Neuronal stem cell (in vitro differentiated cells): Measurements from ENCODE around the gene SORCS2.

ENCODE experiments used
- DNase-seq: peaks from one replicate; pipeline ENCODE4 v3.0.0-alpha.2; 2013; ENCODE audit warnings: low spot score
- H2AFZ ChIP-seq: one replicate; pipeline ENCODE4 v1.6.1; 2013; ENCODE audit warnings: mild to moderate bottlenecking, low read length, inconsistent platforms
- H2AK5ac ChIP-seq: 2 replicates; pipeline ENCODE4 v1.6.1; 2013; ENCODE audit warnings: low read depth, mild to moderate bottlenecking, inconsistent platforms, low read length, moderate library complexity, mixed read lengths
- H2BK120ac ChIP-seq: 2 replicates; pipeline ENCODE4 v1.6.1; 2013; ENCODE audit warnings: low read depth, mild to moderate bottlenecking, inconsistent platforms, low read length, moderate library complexity, mixed read lengths
- H2BK12ac ChIP-seq: one replicate; pipeline ENCODE4 v1.6.1; 2013; ENCODE audit warnings: low read length, inconsistent platforms
- H2BK15ac ChIP-seq: 2 replicates; pipeline ENCODE4 v1.6.1; 2013; ENCODE audit warnings: mild to moderate bottlenecking, low read length, inconsistent platforms, mixed read lengths
- H2BK5ac ChIP-seq: one replicate; pipeline ENCODE4 v1.6.1; 2013; ENCODE audit warnings: inconsistent platforms, mild to moderate bottlenecking, low read length, moderate library complexity
- H3K14ac ChIP-seq: one replicate; pipeline ENCODE4 v1.6.1; 2013; ENCODE audit warnings: low read length, inconsistent platforms
- H3K18ac ChIP-seq: 2 replicates; pipeline ENCODE4 v1.6.1; 2013; ENCODE audit warnings: low read length, inconsistent platforms
- H3K23ac ChIP-seq: 2 replicates; pipeline ENCODE4 v1.6.1; 2013; ENCODE audit warnings: low read depth, mild to moderate bottlenecking, mixed read lengths, low read length, inconsistent platforms; ENCODE audit not compliant: poor library complexity
- H3K27ac ChIP-seq: replicated peaks from 3 replicates; pipeline ENCODE4 v1.5.1; 2013; ENCODE audit warnings: low read length, inconsistent platforms
- H3K27me3 ChIP-seq, 3 experiments: 2 replicates each; pipeline ENCODE4 v1.6.1; 2013; ENCODE audit warnings: low read length in 3 of 3, mild to moderate bottlenecking in 2 of 3, inconsistent platforms in 1 of 3, low read depth in 1 of 3, mixed read lengths in 1 of 3, moderate library complexity in 1 of 3; ENCODE audit not compliant: control insufficient read depth in 3 of 3, insufficient read depth in 3 of 3
- H3K36me3 ChIP-seq, 2 donors: replicated peaks in 1 of 2; 2 replicates each; pipeline ENCODE4 v1.6.1; 2013; ENCODE audit warnings: low read length in 2 of 2; ENCODE audit not compliant: control insufficient read depth in 2 of 2, insufficient read depth in 2 of 2
- H3K4ac ChIP-seq: 2 replicates; pipeline ENCODE4 v1.6.1; 2013; ENCODE audit warnings: inconsistent platforms, mild to moderate bottlenecking, low read length, moderate library complexity
- H3K4me1 ChIP-seq, 2 donors: 1 replicate in 1 of 2; 2 replicates in 1 of 2; pipeline ENCODE4 v1.6.1; 2013; ENCODE audit warnings: low read length in 2 of 2, low read depth in 1 of 2; ENCODE audit not compliant: control insufficient read depth in 2 of 2, insufficient read depth in 1 of 2
- H3K4me2 ChIP-seq: one replicate; pipeline ENCODE4 v1.6.1; 2013; ENCODE audit warnings: mild to moderate bottlenecking, low read length, inconsistent platforms; ENCODE audit not compliant: insufficient read depth, poor library complexity, severe bottlenecking
- H3K4me3 ChIP-seq, 2 donors: 2 replicates each; pipeline ENCODE4 v1.5.1; 2013; ENCODE audit warnings: low read length in 2 of 2, mild to moderate bottlenecking in 2 of 2, inconsistent platforms in 1 of 2, moderate library complexity in 1 of 2
- H3K79me1 ChIP-seq: one replicate; pipeline ENCODE4 v1.6.1; 2013; ENCODE audit warnings: low read depth, mild to moderate bottlenecking, inconsistent platforms, low read length, moderate library complexity
- H3K9ac ChIP-seq: one replicate; pipeline ENCODE4 v1.6.1; 2013; ENCODE audit warnings: mild to moderate bottlenecking, low read depth, low read length, inconsistent platforms; ENCODE audit not compliant: poor library complexity
- H3K9me3 ChIP-seq, 2 donors: replicated peaks in 1 of 2; 2 replicates each; pipeline versions ENCODE3 to v1.6.1; 2013; ENCODE audit warnings: low read length in 2 of 2, mild to moderate bottlenecking in 2 of 2, inconsistent platforms in 1 of 2, low read depth in 1 of 2, mixed read lengths in 1 of 2, moderate library complexity in 1 of 2; ENCODE audit not compliant: control insufficient read depth in 2 of 2, insufficient read depth in 1 of 2
- H4K8ac ChIP-seq: one replicate; pipeline ENCODE4 v1.6.1; 2013; ENCODE audit warnings: low read depth, mild to moderate bottlenecking, inconsistent platforms, low read length, moderate library complexity
- H4K91ac ChIP-seq: one replicate; pipeline ENCODE4 v1.6.1; 2013; ENCODE audit warnings: low read length, low read depth, mild to moderate bottlenecking, inconsistent platforms; ENCODE audit not compliant: poor library complexity
- WGBS, 2 donors: extraction: QIAGEN DNeasy Blood & Tissue Kit; methylation state at CpG; one replicate each; pipeline ENCODE4 v1.1.7; 2013; ENCODE audit warnings: missing lambda C conversion rate in 2 of 2, mixed read lengths in 1 of 2; ENCODE audit not compliant: insufficient read length in 2 of 2, insufficient replicate concordance in 1 of 2; ENCODE audit errors: extremely low coverage in 2 of 2; 5-methylcytosine and 5-hydroxymethylcytosine counted together

Gene SORCS2

GRCh38 chr4:7312691-7313090, 120.4 kb downstream of the SORCS2 start:
- Histone ChIP-seq H3K4me1 (peaks cover 0 to 4% of the 10 kb centered on the region in 2 donors), H3K27me3 (peaks cover 0 to 9% (median 0%) of the 10 kb centered on the region in 3 experiments), H3K4me3 (no peak overlapping the region), H3K27ac (no peak overlapping the region), H3K9ac (no peak overlapping the region), H3K4ac (no peak overlapping the region), H4K8ac (no peak overlapping the region), H2AFZ (no peak overlapping the region), H4K91ac (no peak overlapping the region), H3K23ac (no peak overlapping the region), H3K36me3 (no peaks in the 10 kb centered on the region), H3K79me1 (peaks cover 3% of the 10 kb centered on the region), H2BK120ac (no peak overlapping the region), H3K14ac (no peak overlapping the region), H3K9me3 (peaks cover 0 to 2% of the 10 kb centered on the region in 2 donors), H2BK12ac (no peak overlapping the region), H2BK5ac (no peak overlapping the region), H3K18ac (peak overlapping the region; percentile 23), H3K4me2 (no peak overlapping the region), H2BK15ac (no peak overlapping the region), H2AK5ac (peak overlapping the region; percentile 60)
- DNase-seq: no peak
- no CpG with 5 or more reads among the region's 7 CpGs for WGBS, 2 donors

DNA sequence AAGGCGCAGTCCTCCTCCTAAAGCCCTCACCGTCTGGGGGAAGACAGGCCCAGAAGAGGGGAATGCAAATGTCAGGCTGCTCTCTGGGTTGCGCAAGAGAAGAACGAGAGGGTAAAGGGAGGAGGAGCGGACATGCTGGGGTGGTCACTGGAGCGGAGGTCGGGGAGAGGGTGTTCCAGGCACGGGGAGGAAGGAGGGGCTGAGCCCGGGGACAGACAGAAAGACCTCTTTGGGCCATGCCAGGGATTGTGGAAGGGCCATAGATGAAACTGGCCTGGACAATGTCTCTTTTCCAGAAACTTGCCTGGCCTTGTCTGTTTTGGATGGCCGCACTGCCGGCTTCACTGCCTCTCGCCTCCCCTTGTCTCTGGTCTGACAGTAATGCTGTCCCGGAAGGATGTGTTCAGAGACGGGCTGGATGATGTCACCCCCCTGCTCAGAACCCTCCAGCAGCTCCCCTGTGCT, 121.0 kb downstream of the SORCS2 start:
- Histone ChIP-seq H2AFZ (no peak overlapping the region), H3K27ac (no peak overlapping the region), H3K9ac (no peak overlapping the region), H2AK5ac (peak overlapping the region; percentile 23), H2BK12ac (no peak overlapping the region), H4K8ac (no peak overlapping the region), H3K23ac (no peak overlapping the region), H2BK5ac (no peak overlapping the region), H3K4me3 (no peak overlapping the region), H3K79me1 (peaks cover 3% of the 10 kb centered on the region), H3K27me3 (peaks cover 0 to 6% (median 0%) of the 10 kb centered on the region in 3 experiments), H3K36me3 (no peaks in the 10 kb centered on the region), H3K9me3 (peaks cover 0 to 2% of the 10 kb centered on the region in 2 donors), H2BK15ac (no peak overlapping the region), H3K14ac (no peak overlapping the region), H4K91ac (no peak overlapping the region), H3K18ac (no peak overlapping the region), H3K4me2 (no peak overlapping the region), H3K4ac (no peak overlapping the region), H2BK120ac (no peak overlapping the region), H3K4me1 (peaks cover 0 to 4% of the 10 kb centered on the region in 2 donors)
- no peak for DNase-seq
- WGBS, 2 donors: no CpG with 5 or more reads among the region's 14 CpGs

DNA sequence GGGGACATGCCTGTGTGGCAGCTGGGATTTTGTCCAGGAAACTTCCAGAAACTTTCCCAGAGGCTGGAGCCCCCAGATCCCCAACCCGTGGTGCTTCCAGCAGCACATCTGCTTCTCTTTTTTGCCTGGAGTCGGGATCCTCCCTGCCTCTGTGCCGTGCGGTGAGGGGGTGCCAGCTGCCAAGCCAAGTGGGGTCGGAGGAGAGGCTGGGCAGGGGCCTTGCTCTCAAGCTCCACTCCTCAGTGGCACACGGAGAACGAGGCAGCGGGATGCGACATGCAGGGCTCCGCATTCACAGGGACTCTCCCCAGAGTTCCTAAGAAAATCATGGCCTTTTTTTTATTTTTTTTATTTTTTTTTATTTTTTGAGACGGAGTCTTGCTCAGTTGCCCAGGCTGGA, 121.7 kb downstream of the SORCS2 start:
- Histone ChIP-seq H3K14ac (no peak overlapping the region), H2AFZ (no peak overlapping the region), H3K27me3 (peaks cover 0 to 6% (median 0%) of the 10 kb centered on the region in 3 experiments), H3K4me2 (no peak overlapping the region), H3K4ac (no peak overlapping the region), H3K9ac (no peak overlapping the region), H2BK15ac (no peak overlapping the region), H3K27ac (no peak overlapping the region), H3K79me1 (peaks cover 3% of the 10 kb centered on the region), H3K4me1 (peaks cover 0 to 4% of the 10 kb centered on the region in 2 donors), H3K23ac (no peak overlapping the region), H2AK5ac (peak overlapping the region; percentile 23), H2BK120ac (no peak overlapping the region), H2BK12ac (no peak overlapping the region), H3K9me3 (peaks cover 0 to 3% of the 10 kb centered on the region in 2 donors), H3K18ac (peak overlapping the region; percentile 88), H4K8ac (no peak overlapping the region), H3K36me3 (no peaks in the 10 kb centered on the region), H4K91ac (no peak overlapping the region), H2BK5ac (no peak overlapping the region), H3K4me3 (no peak overlapping the region)
- WGBS, 2 donors: no CpG with 5 or more reads among the region's 11 CpGs
- DNase-seq: no peak

- no peaks in the 10 kb centered on the region for H3K27me3 ChIP-seq
- H3K4ac ChIP-seq: no peak overlapping the region
- no peak overlapping the region for H2AFZ ChIP-seq
- H2AK5ac ChIP-seq: no peak overlapping the region
- H3K27ac ChIP-seq: no peak overlapping the region
- H3K79me1 ChIP-seq: peaks cover 3% of the 10 kb centered on the region
- no peak overlapping the region for H2BK120ac ChIP-seq
- H3K4me3 ChIP-seq: no peak overlapping the region
- DNase-seq: no peak
- H3K14ac ChIP-seq: no peak overlapping the region
- no peak overlapping the region for H3K4me2 ChIP-seq
- WGBS, 2 donors: no CpG with 5 or more reads among the region's 4 CpGs
- no peak overlapping the region for H2BK12ac ChIP-seq
- H2BK5ac ChIP-seq: no peak overlapping the region
- H3K36me3 ChIP-seq: no peaks in the 10 kb centered on the region
- H3K23ac ChIP-seq: no peak overlapping the region
- no peak overlapping the region for H4K91ac ChIP-seq
- H3K18ac ChIP-seq: no peak overlapping the region
- peaks cover 0 to 3% of the 10 kb centered on the region in 2 donors for H3K9me3 ChIP-seq
- no peak overlapping the region for H3K9ac ChIP-seq
- H3K4me1 ChIP-seq: no peaks in the 10 kb centered on the region
- H2BK15ac ChIP-seq: no peak overlapping the region
- H4K8ac ChIP-seq: no peak overlapping the region
These were observed 122.9 kb downstream of the SORCS2 start for GRCh38 chr4:7315286-7315685.
